Transverse colon (tissue), 3 donors: ENCODE data around the gene SELENBP1.

ENCODE experiments used
- EP300 ChIP-seq: sonication (generic); formaldehyde crosslinking; IDR thresholded peaks from one replicate; pipeline ENCODE4 v1.6.1; 2017; ENCODE audit warnings: antibody characterized with exemption, low read depth
- POLR2A ChIP-seq: fragments of 450-650 bp; IDR thresholded peaks from one replicate; pipeline ENCODE4 v1.6.1; 2016; ENCODE audit warnings: antibody characterized with exemption, mild to moderate bottlenecking, moderate library complexity
- TF ChIP-seq, protein P1 (sequence below), 5 experiments: fragments of 200-600 bp in 3 of 5; fragments of 450-650 bp in 2 of 5; sonication (generic) in 3 of 5; IDR thresholded peaks; 1 replicate in 2 of 5; 2 replicates in 3 of 5; pipeline ENCODE4 v1.5.1; 2016 to 2017; ENCODE audit warnings: antibody characterized with exemption in 5 of 5, inconsistent platforms in 3 of 5, mild to moderate bottlenecking in 2 of 5, moderate library complexity in 1 of 5

DNA sequence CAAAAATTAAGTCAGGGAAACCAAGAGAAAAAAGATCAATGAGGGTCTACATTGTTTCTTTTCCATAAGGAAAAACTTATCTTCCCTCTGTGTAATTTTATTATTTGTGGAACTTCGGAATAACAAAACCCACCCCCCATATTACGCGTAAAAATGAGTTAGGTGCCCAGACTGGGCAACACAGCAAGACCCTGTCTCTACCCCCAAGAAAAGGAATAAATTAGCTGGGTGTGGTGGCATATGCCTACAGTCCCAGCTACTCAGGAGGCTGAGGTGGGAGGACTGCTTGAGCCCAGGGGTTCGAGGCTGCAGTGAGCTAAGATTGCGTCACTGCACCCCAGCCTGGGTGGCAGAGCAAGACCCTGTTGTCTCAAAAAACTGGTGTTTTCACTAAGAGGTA, 47.3 kb upstream of the SELENBP1 start:
- TF ChIP-seq, protein P1, sequence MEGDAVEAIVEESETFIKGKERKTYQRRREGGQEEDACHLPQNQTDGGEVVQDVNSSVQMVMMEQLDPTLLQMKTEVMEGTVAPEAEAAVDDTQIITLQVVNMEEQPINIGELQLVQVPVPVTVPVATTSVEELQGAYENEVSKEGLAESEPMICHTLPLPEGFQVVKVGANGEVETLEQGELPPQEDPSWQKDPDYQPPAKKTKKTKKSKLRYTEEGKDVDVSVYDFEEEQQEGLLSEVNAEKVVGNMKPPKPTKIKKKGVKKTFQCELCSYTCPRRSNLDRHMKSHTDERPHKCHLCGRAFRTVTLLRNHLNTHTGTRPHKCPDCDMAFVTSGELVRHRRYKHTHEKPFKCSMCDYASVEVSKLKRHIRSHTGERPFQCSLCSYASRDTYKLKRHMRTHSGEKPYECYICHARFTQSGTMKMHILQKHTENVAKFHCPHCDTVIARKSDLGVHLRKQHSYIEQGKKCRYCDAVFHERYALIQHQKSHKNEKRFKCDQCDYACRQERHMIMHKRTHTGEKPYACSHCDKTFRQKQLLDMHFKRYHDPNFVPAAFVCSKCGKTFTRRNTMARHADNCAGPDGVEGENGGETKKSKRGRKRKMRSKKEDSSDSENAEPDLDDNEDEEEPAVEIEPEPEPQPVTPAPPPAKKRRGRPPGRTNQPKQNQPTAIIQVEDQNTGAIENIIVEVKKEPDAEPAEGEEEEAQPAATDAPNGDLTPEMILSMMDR (IDR thresholded peaks at IDR 0.05), result no peak
- TF ChIP-seq POLR2A (no peak), EP300 (no peak)
